OCI-LY7 (cell line): Measurements from ENCODE around the gene MEIS2. TPM values are rescaled to one million over a fixed set of nuclear protein-coding genes. Genes with fewer than 3 reads are reported as not detected.

ENCODE experiments used
- BruUV-seq: library from RNA; stranded (reverse); fragments of 400-500 nt; replicated peaks from 2 replicates; lab custom pipeline; 2021; lab: Mats Ljungman, UMichigan
- CTCF ChIA-PET: fragments of 300-600 bp; sonication (Branson Sonifier 250); formaldehyde crosslinking; loops from one replicate; lab custom pipeline; 2022; ENCODE audit warnings: antibody characterized with exemption; ENCODE audit not compliant: unreplicated experiment; lab: Charles Lee
- POLR2A ChIA-PET: fragments of 300-600 bp; sonication (Branson Sonifier 250); formaldehyde crosslinking; loops from one replicate; lab custom pipeline; 2022; ENCODE audit warnings: antibody characterized with exemption; lab: Charles Lee
- DNase-seq: peaks from one replicate; pipeline ENCODE4 v3.0.0-alpha.2; 2015; ENCODE audit warnings: low spot score
- H2AFZ ChIP-seq: fragments of 200-600 bp; sonication (generic), shearing (Covaris generic); 2 replicates; pipeline ENCODE4 v1.6.1; 2014; ENCODE audit warnings: mild to moderate bottlenecking, antibody characterized with exemption, low read length, moderate library complexity
- H3K27ac ChIP-seq: fragments of 200-600 bp; sonication (generic); 2 replicates; pipeline ENCODE4 v1.5.1; 2014; ENCODE audit warnings: mixed run types, low read depth, mild to moderate bottlenecking, moderate library complexity, low read length, inconsistent platforms; ENCODE audit not compliant: poor library complexity, severe bottlenecking
- H3K36me3 ChIP-seq: fragments of 200-600 bp; sonication (generic); 2 replicates; pipeline ENCODE4 v1.6.1; 2014; ENCODE audit warnings: mild to moderate bottlenecking, antibody characterized with exemption, low read length, moderate library complexity, mixed read lengths; ENCODE audit not compliant: insufficient read depth
- H3K4me1 ChIP-seq: fragments of 200-600 bp; sonication (generic); 2 replicates; pipeline ENCODE4 v1.5.1; 2014; ENCODE audit warnings: mild to moderate bottlenecking, low read length; ENCODE audit not compliant: insufficient read depth, poor library complexity, severe bottlenecking
- H3K4me2 ChIP-seq: fragments of 200-600 bp; sonication (generic); 2 replicates; pipeline ENCODE4 v1.6.1; 2014; ENCODE audit warnings: mild to moderate bottlenecking, low read length
- H3K4me3 ChIP-seq: fragments of 200-600 bp; sonication (generic); 2 replicates; pipeline ENCODE4 v1.5.1; 2014; ENCODE audit warnings: mild to moderate bottlenecking, low read depth, low read length; ENCODE audit not compliant: poor library complexity, severe bottlenecking
- H3K79me2 ChIP-seq: fragments of 200-600 bp; sonication (generic); 2 replicates; pipeline ENCODE4 v1.6.1; 2016; ENCODE audit warnings: low read depth, mild to moderate bottlenecking, low read length, moderate library complexity, mixed read lengths; ENCODE audit not compliant: insufficient read depth
- H3K9me2 ChIP-seq: fragments of 200-600 bp; sonication (generic); 2 replicates; pipeline ENCODE4 v1.6.1; 2016; ENCODE audit warnings: mild to moderate bottlenecking, low read length, mixed read lengths; ENCODE audit not compliant: insufficient read depth
- H3K9me3 ChIP-seq: fragments of 200-600 bp; sonication (generic); 2 replicates; pipeline ENCODE4 v1.6.1; 2014; ENCODE audit warnings: mild to moderate bottlenecking, mixed run types, low read length, mixed read lengths
- H4K20me1 ChIP-seq: fragments of 200-600 bp; sonication (generic); 2 replicates; pipeline ENCODE4 v1.6.1; 2014; ENCODE audit warnings: mild to moderate bottlenecking, antibody characterized with exemption, low read length, moderate library complexity, mixed read lengths; ENCODE audit not compliant: insufficient read depth
- EZH2phosphoT487 ChIP-seq: fragments of 200-600 bp; sonication (generic); IDR thresholded peaks from 2 replicates; pipeline ENCODE4 v1.6.1; 2018; ENCODE audit warnings: low read depth, borderline replicate concordance, mild to moderate bottlenecking, mixed run types, antibody characterized with exemption, low read length, moderate library complexity, mixed read lengths
- intact Hi-C: fragments of 100-400 bp; cut with micrococcal nuclease; formaldehyde crosslinking; loops from one replicate; pipeline ENCODE4 v1.10.0; 2022; ENCODE audit not compliant: unreplicated experiment
- total RNA-seq, 2 experiments: library from RNA; depleted of rRNA in 1 of 2; stranded (reverse); fragments of >200 nt in 1 of 2; shearing (Covaris generic) in 1 of 2; gene quantifications; 2 replicates each; pipeline ENCODE4 v1.2.3, GENCODE V29; 2014 to 2022
- TF ChIP-seq, protein P1 (sequence below): fragments of 200-600 bp; sonication (generic); conservative IDR thresholded peaks from 2 replicates; pipeline ENCODE4 v1.5.1; 2014; ENCODE audit warnings: mild to moderate bottlenecking, antibody characterized with exemption, low read length, moderate library complexity, mixed read lengths

MEIS2 gene
- total RNA-seq, 2 experiments from 2014 or later, result 31.0 to 35.8 TPM

DNA sequence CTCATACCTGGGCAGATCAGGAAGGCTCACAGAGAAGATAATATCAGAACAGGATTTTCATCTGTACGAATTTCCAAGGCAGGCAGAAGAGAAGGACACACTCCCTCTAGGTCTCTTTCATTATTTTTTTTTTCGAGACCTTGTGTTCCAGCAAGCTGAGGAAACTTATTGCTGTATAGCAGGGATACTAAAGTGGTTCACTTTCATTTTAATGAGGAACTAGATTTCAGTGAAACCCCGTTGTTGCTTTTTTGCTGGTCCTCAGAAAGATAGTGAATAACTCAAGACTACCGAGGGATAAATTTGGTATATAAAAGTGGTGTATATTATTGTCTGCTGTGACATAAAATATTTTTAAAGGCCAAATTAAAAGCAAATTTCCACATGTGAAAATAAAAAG is 24.6 kb downstream of the MEIS2 start:
- Histone ChIP-seq H3K4me2 (peak overlapping the region; percentile 22; the same call in 1 of the 2 replicates), H3K4me3 (no peak overlapping the region), H3K36me3 (peaks cover 26% of the 10 kb centered on the region; the same call in 1 of the 2 replicates), H3K9me2 (no peaks in the 10 kb centered on the region), H3K9me3 (no peaks in the 10 kb centered on the region), H2AFZ (no peak overlapping the region), H4K20me1 (no peaks in the 10 kb centered on the region), H3K27ac (no peak overlapping the region), H3K79me2 (no peaks in the 10 kb centered on the region), H3K4me1 (no peaks in the 10 kb centered on the region)
- no peak for DNase-seq
- TF ChIP-seq EZH2phosphoT487, result no peak
- TF ChIP-seq, protein P1, sequence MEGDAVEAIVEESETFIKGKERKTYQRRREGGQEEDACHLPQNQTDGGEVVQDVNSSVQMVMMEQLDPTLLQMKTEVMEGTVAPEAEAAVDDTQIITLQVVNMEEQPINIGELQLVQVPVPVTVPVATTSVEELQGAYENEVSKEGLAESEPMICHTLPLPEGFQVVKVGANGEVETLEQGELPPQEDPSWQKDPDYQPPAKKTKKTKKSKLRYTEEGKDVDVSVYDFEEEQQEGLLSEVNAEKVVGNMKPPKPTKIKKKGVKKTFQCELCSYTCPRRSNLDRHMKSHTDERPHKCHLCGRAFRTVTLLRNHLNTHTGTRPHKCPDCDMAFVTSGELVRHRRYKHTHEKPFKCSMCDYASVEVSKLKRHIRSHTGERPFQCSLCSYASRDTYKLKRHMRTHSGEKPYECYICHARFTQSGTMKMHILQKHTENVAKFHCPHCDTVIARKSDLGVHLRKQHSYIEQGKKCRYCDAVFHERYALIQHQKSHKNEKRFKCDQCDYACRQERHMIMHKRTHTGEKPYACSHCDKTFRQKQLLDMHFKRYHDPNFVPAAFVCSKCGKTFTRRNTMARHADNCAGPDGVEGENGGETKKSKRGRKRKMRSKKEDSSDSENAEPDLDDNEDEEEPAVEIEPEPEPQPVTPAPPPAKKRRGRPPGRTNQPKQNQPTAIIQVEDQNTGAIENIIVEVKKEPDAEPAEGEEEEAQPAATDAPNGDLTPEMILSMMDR, result no peak
- intact Hi-C loops, result no loop called here
- BruUV-seq, result no TSS peak
- ChIA-PET CTCF (no interaction called here), POLR2A (no interaction called here)

DNA sequence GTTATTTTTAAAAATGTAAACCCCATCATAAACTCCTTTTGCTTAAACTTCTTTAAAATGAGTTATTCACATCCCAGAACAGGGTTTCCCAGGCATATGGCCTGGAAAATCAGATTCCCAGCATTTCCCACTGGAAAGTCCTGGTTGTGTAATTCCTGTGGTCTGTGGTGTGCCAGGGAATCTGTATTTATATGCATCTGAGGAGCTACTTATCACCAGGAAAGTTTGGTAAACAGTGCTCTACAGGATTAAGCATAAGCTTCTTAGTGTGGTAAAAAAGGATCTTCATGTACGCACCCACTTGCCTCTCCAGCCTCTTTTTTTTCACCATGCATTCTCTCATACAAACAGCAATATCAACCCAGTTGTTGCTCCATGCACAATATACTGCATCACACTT is 28.2 kb downstream of the MEIS2 start:
- Histone ChIP-seq H3K9me3 (no peaks in the 10 kb centered on the region), H3K4me3 (no peak overlapping the region), H3K27ac (no peak overlapping the region), H3K4me1 (no peaks in the 10 kb centered on the region), H3K4me2 (no peak overlapping the region), H3K79me2 (no peaks in the 10 kb centered on the region), H3K9me2 (no peaks in the 10 kb centered on the region), H3K36me3 (peaks cover 16% of the 10 kb centered on the region), H4K20me1 (no peaks in the 10 kb centered on the region), H2AFZ (no peak overlapping the region)
- intact Hi-C loops, result no loop called here
- no peak for DNase-seq
- TF ChIP-seq, protein P1, result no peak
- no peak for TF ChIP-seq EZH2phosphoT487
- ChIA-PET POLR2A (interaction anchor here (0.5 kb wide), 1 partner anchor 1200 kb away, joined by 4 read pairs; no protein-coding TSS in a partner anchor), CTCF (no interaction called here)
- BruUV-seq, result no TSS peak

DNA sequence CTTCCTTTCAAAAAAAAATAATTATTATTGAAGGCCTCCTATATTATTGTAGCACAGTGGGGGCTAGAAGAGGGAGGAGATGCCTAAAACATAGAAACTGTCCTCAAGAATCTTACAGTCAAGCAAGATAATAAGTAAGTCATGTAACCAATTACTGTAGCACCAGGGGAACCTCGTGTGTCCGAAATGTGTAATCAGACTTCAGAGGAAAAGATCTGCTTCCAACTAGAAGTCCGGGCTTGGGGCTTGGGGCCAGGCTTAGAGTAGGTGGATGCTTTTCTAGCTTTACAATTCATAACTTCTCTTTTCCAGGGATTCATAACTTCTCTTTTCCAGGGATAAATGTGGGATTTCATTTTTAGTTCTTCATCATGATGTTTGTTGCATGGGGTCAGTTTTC is 29.2 kb downstream of the MEIS2 start:
- TF ChIP-seq EZH2phosphoT487, result no peak
- TF ChIP-seq, protein P1, result no peak
- H3K79me2 ChIP-seq, result no peaks in the 10 kb centered on the region
- intact Hi-C loops, result no loop called here

More for the DNA sequence above, 29.2 kb downstream of the MEIS2 start:
- Histone ChIP-seq H3K9me3 (no peaks in the 10 kb centered on the region), H4K20me1 (no peaks in the 10 kb centered on the region), H3K27ac (no peak overlapping the region), H3K36me3 (peaks cover 16% of the 10 kb centered on the region), H2AFZ (no peak overlapping the region), H3K4me3 (no peak overlapping the region), H3K4me2 (no peak overlapping the region), H3K4me1 (no peaks in the 10 kb centered on the region), H3K9me2 (no peaks in the 10 kb centered on the region)
- POLR2A ChIA-PET, result no interaction called here
- no TSS peak for BruUV-seq
- CTCF ChIA-PET, result no interaction called here
- no peak for DNase-seq
